B cell (primary cell): ENCODE data around the gene DLG1. TPM values are rescaled to one million over a fixed set of nuclear protein-coding genes. Genes with fewer than 3 reads are reported as not detected.
A peak's percentile ranks its signal among the peaks of the same experiment; 100 is the strongest.

Source experiments
- ATAC-seq: fragments of 200-7000 bp; cut with Tn5 transposase; one replicate; pipeline ENCODE4 v1.10.0; 2021; ENCODE audit warnings: low read depth, mild to moderate bottlenecking, moderate number of reproducible peaks, moderate library complexity
- CTCF ChIA-PET: fragments of 350-600 bp; sonication (Branson Sonifier 250); formaldehyde crosslinking; loops from one replicate; lab custom pipeline; 2021; ENCODE audit warnings: antibody characterized with exemption, inconsistent platforms; lab: Charles Lee
- POLR2A ChIA-PET: fragments of 350-600 bp; sonication (Branson Sonifier 250); formaldehyde crosslinking; loops from one replicate; lab custom pipeline; 2021; ENCODE audit warnings: antibody characterized with exemption; lab: Charles Lee
- DNase-seq: peaks from one replicate; pipeline ENCODE4 v3.0.0; 2013
- H2AFZ ChIP-seq: 2 replicates; pipeline ENCODE4 v1.6.1; 2012; ENCODE audit warnings: mild to moderate bottlenecking, low read depth, low read length; ENCODE audit not compliant: insufficient read depth, poor library complexity, severe bottlenecking
- H3K27ac ChIP-seq, 2 donors: 1 replicate in 1 of 2; 2 replicates in 1 of 2; pipeline ENCODE4 v1.5.1; 2012 to 2013; ENCODE audit warnings: low read length in 2 of 2, mild to moderate bottlenecking in 2 of 2, moderate library complexity in 1 of 2
- H3K27me3 ChIP-seq, 4 experiments: fragments of 200-600 bp in 1 of 4; sonication (generic) in 1 of 4; replicated peaks in 1 of 4; 1 replicate in 2 of 4; 2 replicates in 2 of 4; pipeline versions ENCODE4 v1.6.1 to v1.7.0; 2013 to 2016; ENCODE audit warnings: low read length in 3 of 4, mild to moderate bottlenecking in 2 of 4, mixed read lengths in 1 of 4, moderate library complexity in 1 of 4; ENCODE audit not compliant: insufficient read depth in 4 of 4, control insufficient read depth in 3 of 4; ENCODE audit errors: control extremely low read depth in 1 of 4
- H3K36me3 ChIP-seq, 2 experiments: replicated peaks in 1 of 2; 1 replicate in 1 of 2; 2 replicates in 1 of 2; pipeline versions ENCODE4 v1.6.1 to v1.7.1; 2013; ENCODE audit warnings: low read length in 1 of 2; ENCODE audit not compliant: insufficient read depth in 2 of 2, control insufficient read depth in 1 of 2; ENCODE audit errors: control extremely low read depth in 1 of 2, extremely low read depth in 1 of 2
- H3K4me1 ChIP-seq, 2 donors: fragments of 200-600 bp in 1 of 2; sonication (generic) in 1 of 2; 1 replicate in 1 of 2; 2 replicates in 1 of 2; pipeline versions ENCODE4 v1.5.1 to v1.6.1; 2013 to 2017; ENCODE audit warnings: low read length in 2 of 2; ENCODE audit not compliant: control insufficient read depth in 2 of 2, insufficient read depth in 2 of 2
- H3K4me2 ChIP-seq: replicated peaks from 2 replicates; pipeline ENCODE3; 2012; ENCODE audit warnings: mild to moderate bottlenecking, low read depth, low read length; ENCODE audit not compliant: poor library complexity, severe bottlenecking
- H3K4me3 ChIP-seq, 5 experiments: fragments of 200-600 bp in 1 of 5; sonication (generic) in 1 of 5; 1 replicate in 3 of 5; 2 replicates in 2 of 5; pipeline versions ENCODE4 v1.5.1 to v1.7.0; 2011 to 2016; ENCODE audit warnings: low read length in 4 of 5, mild to moderate bottlenecking in 4 of 5, low read depth in 2 of 5, control low read depth in 1 of 5, moderate library complexity in 1 of 5; ENCODE audit not compliant: insufficient read depth in 1 of 5; ENCODE audit errors: control extremely low read depth in 1 of 5, extremely low read depth in 1 of 5
- H3K79me2 ChIP-seq: fragments of 200-600 bp; sonication (generic); one replicate; pipeline ENCODE4 v1.6.0; 2016; ENCODE audit warnings: low read length; ENCODE audit not compliant: control insufficient read depth, insufficient read depth
- H3K9ac ChIP-seq: fragments of 200-600 bp; sonication (generic); 2 replicates; pipeline ENCODE4 v1.6.1; 2017; ENCODE audit warnings: mild to moderate bottlenecking, low read length, moderate library complexity
- H3K9me3 ChIP-seq, 3 donors: one replicate each; pipeline versions ENCODE4 v1.6.1 to v1.7.1; 2013; ENCODE audit warnings: low read length in 2 of 3; ENCODE audit not compliant: control insufficient read depth in 2 of 3, insufficient read depth in 1 of 3; ENCODE audit errors: control extremely low read depth in 1 of 3
- H4K20me1 ChIP-seq: 2 replicates; pipeline ENCODE4 v1.6.0; 2012; ENCODE audit warnings: mild to moderate bottlenecking, low read length; ENCODE audit not compliant: insufficient read depth, control insufficient read depth, poor library complexity, severe bottlenecking
- H3K27ac Mint-ChIP-seq: one replicate; pipeline ENCODE4 v1.8.0; 2021; ENCODE audit warnings: mixed read lengths
- H3K27me3 Mint-ChIP-seq: one replicate; pipeline ENCODE4 v1.8.0; 2021; ENCODE audit warnings: mixed read lengths
- H3K4me1 Mint-ChIP-seq: one replicate; pipeline ENCODE4 v1.8.0; 2021; ENCODE audit warnings: mixed read lengths
- H3K4me3 Mint-ChIP-seq: one replicate; pipeline ENCODE4 v1.8.0; 2021; ENCODE audit warnings: mixed read lengths
- H3K9me3 Mint-ChIP-seq: one replicate; pipeline ENCODE4 v1.8.0; 2022; ENCODE audit warnings: mixed read lengths; ENCODE audit not compliant: insufficient read depth
- EZH2 ChIP-seq: IDR thresholded peaks from 2 replicates; pipeline ENCODE4 v1.6.1; 2012; ENCODE audit warnings: borderline replicate concordance, low read depth, mild to moderate bottlenecking, moderate library complexity, low read length; ENCODE audit not compliant: insufficient read depth, poor library complexity, severe bottlenecking
- WGBS: methylation state at CpG from one replicate; pipeline ENCODE4 v1.1.5; 2013; ENCODE audit warnings: missing lambda C conversion rate; ENCODE audit not compliant: insufficient coverage; 5-methylcytosine and 5-hydroxymethylcytosine counted together
- intact Hi-C: fragments of 100-400 bp; cut with micrococcal nuclease; formaldehyde crosslinking; loops from one replicate; pipeline ENCODE4 v1.10.0; 2022
- polyA plus RNA-seq: library from polyadenylated mRNA; depleted of rRNA; stranded (reverse); fragments of >200 nt; gene quantifications from 2 replicates; pipeline ENCODE4 v1.2.3, GENCODE V29; 2012
- total RNA-seq, 2 donors: library from RNA; stranded (reverse); fragments of 120-200 nt in 1 of 2; gene quantifications; 1 replicate in 1 of 2; 2 replicates in 1 of 2; pipeline versions ENCODE4 v1.2.3 to v1.2.4, GENCODE V29; 2013 to 2022
- TF ChIP-seq, protein P1 (sequence below): fragments of 200-600 bp; IDR thresholded peaks from one replicate; pipeline ENCODE4 v1.8.0; 2022; ENCODE audit warnings: antibody characterized with exemption, mild to moderate bottlenecking

Gene DLG1
- total and polyA plus RNA-seq, 2 donors (not counting 1 experiment from before 2014, with no cell fraction given): 23.4 to 114 TPM

GRCh38 chr3:197239857-197240256, 58.6 kb downstream of the DLG1 start:
- no peak for DNase-seq
- H3K79me2 ChIP-seq: peaks cover 90% of the 10 kb centered on the region
- no peak overlapping the region for H3K27ac Mint-ChIP-seq
- no peak overlapping the region for H3K9ac ChIP-seq
- no peak overlapping the region for H2AFZ ChIP-seq
- WGBS: 100% methylated on average over 1 of the region's 1 CpG
- peaks cover 16 to 39% (median 23%) of the 10 kb centered on the region in 3 donors for H3K9me3 ChIP-seq
- peaks cover 20% of the 10 kb centered on the region for H3K9me3 Mint-ChIP-seq
- H3K4me3 ChIP-seq: no peak overlapping the region
- no peak overlapping the region for H3K4me3 Mint-ChIP-seq
- ATAC-seq: no peak
- peaks cover 12 to 17% of the 10 kb centered on the region in 2 experiments for H3K36me3 ChIP-seq
- H3K27ac ChIP-seq: no peak overlapping the region
- ChIA-PET CTCF (interaction anchor here (0.6 to 1.2 kb wide), 2 partner anchors 18 to 217 kb away, joined by 3 to 5 read pairs; no protein-coding TSS in a partner anchor), POLR2A (no interaction called here)
- H3K4me2 ChIP-seq: no peak overlapping the region
- no peak for TF ChIP-seq EZH2
- TF ChIP-seq, protein P1, sequence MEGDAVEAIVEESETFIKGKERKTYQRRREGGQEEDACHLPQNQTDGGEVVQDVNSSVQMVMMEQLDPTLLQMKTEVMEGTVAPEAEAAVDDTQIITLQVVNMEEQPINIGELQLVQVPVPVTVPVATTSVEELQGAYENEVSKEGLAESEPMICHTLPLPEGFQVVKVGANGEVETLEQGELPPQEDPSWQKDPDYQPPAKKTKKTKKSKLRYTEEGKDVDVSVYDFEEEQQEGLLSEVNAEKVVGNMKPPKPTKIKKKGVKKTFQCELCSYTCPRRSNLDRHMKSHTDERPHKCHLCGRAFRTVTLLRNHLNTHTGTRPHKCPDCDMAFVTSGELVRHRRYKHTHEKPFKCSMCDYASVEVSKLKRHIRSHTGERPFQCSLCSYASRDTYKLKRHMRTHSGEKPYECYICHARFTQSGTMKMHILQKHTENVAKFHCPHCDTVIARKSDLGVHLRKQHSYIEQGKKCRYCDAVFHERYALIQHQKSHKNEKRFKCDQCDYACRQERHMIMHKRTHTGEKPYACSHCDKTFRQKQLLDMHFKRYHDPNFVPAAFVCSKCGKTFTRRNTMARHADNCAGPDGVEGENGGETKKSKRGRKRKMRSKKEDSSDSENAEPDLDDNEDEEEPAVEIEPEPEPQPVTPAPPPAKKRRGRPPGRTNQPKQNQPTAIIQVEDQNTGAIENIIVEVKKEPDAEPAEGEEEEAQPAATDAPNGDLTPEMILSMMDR: no peak
- H3K4me1 Mint-ChIP-seq: peaks cover 30% of the 10 kb centered on the region
- H3K27me3 Mint-ChIP-seq: no peaks in the 10 kb centered on the region
- peaks cover 35% of the 10 kb centered on the region for H4K20me1 ChIP-seq
- peaks cover 0 to 6% of the 10 kb centered on the region in 2 donors for H3K4me1 ChIP-seq
- intact Hi-C loops: no loop called here
- no peaks in the 10 kb centered on the region for H3K27me3 ChIP-seq

- intact Hi-C loops: no loop called here
- peaks cover 0 to 6% of the 10 kb centered on the region in 2 donors for H3K4me1 ChIP-seq
- DNase-seq (no peak), ATAC-seq (no peak)
- no CpG with 5 or more reads among the region's 1 CpG for WGBS
- H3K4me3 Mint-ChIP-seq: peak overlapping the region; percentile 11
- peaks cover 13% of the 10 kb centered on the region for H3K9me3 Mint-ChIP-seq
- no peak overlapping the region for H3K27ac ChIP-seq
- H3K9me3 ChIP-seq: peaks cover 14 to 33% (median 14%) of the 10 kb centered on the region in 3 donors
- H2AFZ ChIP-seq: no peak overlapping the region
- H4K20me1 ChIP-seq: peaks cover 39% of the 10 kb centered on the region
- H3K4me3 ChIP-seq: no peak overlapping the region
- CTCF ChIA-PET: no interaction called here
- H3K79me2 ChIP-seq: peaks cover 90% of the 10 kb centered on the region
- no peak overlapping the region for H3K27ac Mint-ChIP-seq
- H3K27me3 Mint-ChIP-seq: no peaks in the 10 kb centered on the region
- H3K4me2 ChIP-seq: peak overlapping the region; percentile 3
- POLR2A ChIA-PET: no interaction called here
- no peaks in the 10 kb centered on the region for H3K27me3 ChIP-seq
- H3K9ac ChIP-seq: peak overlapping the region; percentile 17
- peaks cover 8 to 11% of the 10 kb centered on the region in 2 experiments for H3K36me3 ChIP-seq
- peaks cover 31% of the 10 kb centered on the region for H3K4me1 Mint-ChIP-seq
- TF ChIP-seq, protein P1: no peak
- TF ChIP-seq EZH2: no peak
Observed at GRCh38 chr3:197238842-197239241, 59.6 kb downstream of the DLG1 start.
